Germinal center (tissue), 1 donor: Measurements from ENCODE around the gene GUCY1A2.

Source experiments
- DNase-seq: peaks from one replicate; pipeline ENCODE4 v3.0.0; 2012; ENCODE audit warnings: mixed read lengths, low spot score

Gene GUCY1A2

DNA sequence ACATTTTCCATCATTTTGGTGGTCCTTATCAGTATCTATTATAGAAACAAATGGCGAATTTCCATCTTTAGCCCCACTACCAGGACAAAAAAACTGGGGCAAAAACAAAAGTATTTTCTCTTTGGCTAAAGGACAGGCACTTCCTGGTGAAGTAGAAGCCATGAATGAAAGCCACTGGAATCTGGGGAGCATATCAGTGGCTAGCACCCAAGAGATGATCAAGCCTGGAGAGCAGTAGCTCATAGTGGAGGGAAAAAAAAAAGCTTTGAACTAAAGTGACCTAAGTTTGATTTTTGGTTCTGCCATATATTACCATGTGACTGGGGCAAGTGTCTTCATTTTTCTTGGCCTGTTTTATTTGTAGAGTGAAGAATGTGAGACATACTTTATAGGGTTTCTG is 272.3 kb downstream of the GUCY1A2 start:
- no peak for DNase-seq

DNA sequence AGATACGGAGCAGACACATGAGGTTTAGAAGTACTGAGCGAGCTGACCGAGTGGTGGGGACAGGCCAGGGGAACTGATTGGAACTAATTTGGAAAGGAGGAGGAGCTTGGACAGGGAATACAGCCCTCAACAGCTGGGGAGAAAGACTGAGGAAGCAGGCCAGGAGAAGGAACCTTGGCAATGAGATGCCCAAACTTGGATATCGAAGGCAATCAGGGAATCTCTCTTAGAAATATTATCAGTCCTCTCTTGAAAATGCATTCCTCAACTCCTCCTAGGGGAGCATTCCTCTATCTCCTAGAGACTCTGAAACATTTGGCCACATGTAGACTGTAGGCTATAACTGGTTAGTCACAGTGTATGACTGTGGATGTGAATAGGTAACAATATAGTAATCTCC is 284.6 kb downstream of the GUCY1A2 start:
- no peak for DNase-seq

DNA sequence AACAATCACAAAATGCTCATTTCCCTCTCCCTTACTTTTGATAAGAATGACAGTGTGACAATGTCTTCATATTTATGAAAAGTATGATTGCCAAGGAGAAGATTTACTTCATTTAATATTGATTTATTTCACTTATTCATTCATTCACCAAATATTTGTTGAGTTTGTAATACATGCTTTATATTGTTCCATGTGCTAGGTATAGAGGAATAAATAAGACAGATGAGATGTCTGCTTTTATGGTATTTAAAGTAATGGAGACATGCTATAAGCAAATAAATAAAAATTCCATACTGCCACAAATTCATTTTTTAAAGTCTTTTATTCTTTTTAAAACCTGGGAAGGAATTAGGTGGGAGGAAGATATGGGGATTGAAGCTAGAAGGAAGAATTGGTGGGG is 289.4 kb downstream of the GUCY1A2 start:
- no peak for DNase-seq

DNA sequence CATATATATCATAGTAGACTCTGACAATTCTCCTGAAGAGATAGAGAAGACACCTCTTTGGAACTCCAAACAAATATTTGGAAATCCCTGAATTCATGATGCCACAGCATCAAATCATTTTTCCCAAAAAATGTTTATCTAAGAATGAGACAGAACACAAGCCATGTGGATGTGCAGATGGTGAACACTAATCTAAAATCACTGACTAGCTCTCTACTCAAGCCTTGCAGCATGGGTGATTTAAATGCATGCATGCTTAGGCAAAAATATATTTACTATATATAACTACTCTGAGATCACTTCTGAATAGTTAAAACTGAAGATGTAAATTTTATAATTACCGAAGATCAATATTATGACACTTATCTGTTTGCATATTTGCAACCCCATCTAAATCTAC is 289.9 kb downstream of the GUCY1A2 start:
- no peak for DNase-seq

DNA sequence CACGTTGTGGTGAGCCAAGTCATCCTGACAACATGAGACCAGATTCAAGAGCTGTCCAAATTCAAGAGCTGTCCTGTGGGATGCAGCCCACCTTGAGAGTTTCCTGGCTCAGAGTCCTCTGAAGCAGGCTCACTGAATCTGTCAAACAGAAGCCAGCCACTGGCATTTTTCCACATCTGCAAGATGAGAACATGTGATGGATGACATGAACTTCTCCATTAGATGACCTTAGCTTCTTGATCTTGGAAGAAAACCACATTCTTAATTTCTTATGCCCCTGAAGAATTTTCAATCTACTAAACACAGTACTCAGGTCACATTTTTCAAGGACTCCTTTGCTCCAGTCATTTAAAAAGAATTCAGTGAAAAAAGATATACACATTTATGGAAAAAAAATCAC is 291.0 kb downstream of the GUCY1A2 start:
- DNase-seq: no peak

DNA sequence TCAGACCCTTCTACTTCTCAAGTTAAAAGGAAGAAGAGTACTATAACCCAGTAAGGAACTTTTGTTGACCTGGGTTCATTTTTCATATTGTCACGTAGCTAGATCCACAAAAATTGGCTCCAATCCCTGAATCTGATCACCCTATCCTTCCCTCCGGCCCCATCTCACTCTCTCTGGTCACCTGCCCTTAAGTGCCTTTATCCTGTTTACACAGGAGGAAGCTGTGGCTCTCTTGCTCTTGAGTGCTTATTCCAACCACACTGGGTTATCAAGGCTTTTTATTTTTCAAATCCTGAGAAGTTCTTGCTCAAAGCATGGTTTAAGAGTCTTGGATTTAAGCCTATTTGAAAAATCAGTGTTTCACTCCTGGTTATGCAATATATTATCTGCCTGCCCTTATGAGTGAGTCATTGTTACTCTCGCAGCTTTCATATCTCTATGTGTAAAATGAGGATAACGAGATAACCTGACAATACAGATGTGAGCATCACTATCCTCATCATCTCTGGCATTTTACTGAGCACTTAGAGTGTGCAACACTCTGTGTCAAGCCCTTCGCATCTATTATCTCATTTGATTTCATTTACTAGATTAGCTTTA is 293.9 kb downstream of the GUCY1A2 start:
- DNase-seq: no peak

DNA sequence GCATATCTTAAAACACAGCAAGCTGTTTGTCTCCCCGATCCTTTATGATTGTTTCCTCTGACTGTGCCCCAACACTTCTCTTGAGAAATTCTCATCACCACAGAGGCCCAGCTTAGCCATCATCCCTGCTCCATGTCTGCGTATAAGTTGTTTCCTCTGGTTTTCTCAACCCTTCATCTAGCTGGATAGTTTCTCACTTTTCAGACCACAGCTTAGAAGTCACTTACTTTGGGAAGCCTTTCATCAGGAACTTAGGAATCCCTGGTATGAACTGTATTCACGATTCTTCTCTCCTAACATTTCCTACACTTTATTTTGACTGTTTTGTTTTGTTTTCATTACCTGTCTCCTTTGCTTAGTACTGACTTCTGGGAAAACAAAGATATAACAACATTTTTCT is 295.2 kb downstream of the GUCY1A2 start:
- no peak for DNase-seq

DNA sequence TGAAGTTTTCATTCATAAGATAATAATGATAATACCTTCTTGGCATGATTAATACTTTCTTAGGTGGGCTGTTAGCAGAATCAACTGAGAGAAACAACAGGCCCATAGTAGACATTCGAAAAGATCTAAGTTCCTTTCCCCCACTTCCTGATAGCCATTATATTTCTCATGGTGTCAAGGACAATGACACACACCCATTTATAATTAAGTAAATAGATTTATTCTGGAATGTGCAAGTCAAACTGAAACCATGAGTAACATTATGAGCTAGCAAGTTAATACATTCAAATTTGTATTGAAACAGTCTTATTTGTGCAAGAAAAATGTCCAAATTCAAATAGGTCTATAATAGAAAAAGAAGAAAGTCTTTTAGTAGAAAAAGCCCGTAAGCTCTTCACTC is 301.1 kb downstream of the GUCY1A2 start:
- no peak for DNase-seq

DNA sequence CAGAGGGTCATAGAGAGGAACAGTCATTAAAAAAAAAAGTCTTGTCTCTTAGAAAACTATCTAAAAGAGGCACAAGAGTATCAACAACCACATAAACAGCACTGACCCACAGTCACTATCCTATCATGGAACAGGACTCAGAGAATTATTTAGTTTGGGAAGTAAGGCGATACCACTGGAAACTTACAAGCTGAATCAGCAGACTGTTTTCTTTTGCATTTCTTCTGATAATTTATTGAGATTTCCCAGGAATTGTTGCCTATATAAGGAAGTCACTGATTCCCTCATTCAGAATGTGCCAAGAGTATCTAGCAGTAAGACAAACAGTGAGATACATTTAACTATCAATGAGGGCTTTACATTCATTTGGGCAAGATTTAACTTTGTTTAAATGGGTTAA is 304.1 kb downstream of the GUCY1A2 start:
- DNase-seq: no peak

DNA sequence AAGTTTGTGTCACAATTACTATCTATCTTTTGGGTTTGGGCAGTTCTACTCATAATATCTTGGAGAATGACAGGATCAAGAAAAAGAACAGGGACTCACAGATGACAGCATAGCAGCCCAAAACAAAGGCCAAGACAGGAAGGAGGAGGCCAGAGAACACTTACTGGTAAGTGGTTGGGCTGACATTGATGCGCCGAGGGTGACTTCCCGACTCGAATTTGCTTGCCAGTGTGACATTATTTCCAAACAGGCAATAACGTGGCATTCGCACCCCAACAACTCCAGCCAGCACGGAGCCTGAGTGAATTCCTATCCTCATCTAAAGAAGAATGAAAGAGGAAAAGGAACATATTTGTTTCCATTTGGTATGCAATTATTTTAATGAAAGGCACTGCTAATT is 309.9 kb downstream of the GUCY1A2 start:
- DNase-seq: no peak

DNA sequence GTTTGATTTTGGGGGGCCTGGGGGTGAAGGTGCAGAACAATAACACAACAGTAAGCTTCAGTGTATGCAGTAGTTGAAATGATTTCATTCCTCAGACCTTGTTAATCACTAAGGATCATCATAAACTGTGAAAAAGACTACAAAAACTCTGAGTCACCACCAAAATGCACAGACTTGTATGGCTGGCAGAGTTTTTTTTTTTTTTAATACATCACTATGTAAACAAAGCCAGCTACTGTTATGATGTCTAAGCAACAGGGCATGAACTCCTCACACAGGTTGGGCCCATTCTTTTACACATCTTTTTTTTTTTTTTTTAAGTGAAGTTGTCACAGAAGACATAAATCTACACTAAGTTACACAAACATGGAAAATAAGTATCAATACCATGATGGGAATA is 311.9 kb downstream of the GUCY1A2 start:
- DNase-seq: no peak

DNA sequence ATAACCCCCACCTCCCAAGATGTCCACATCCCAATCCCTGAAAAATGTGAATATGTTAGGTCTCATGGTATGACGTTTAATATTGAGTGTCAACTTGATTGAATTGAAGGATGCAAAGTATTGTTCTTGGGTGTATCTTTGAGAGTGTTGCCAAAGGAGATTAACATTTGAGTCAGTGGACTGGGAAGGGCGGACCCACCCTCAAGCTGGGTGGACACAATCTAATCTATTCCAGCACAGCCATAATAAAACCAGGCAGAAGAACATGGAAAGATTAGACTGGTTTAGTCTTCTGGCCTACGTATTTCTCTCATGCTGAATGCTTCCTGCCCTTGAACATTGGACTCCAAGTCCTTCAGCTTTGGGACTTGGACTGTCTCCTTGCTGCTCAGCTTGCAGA is 315.5 kb downstream of the GUCY1A2 start:
- no peak for DNase-seq

DNA sequence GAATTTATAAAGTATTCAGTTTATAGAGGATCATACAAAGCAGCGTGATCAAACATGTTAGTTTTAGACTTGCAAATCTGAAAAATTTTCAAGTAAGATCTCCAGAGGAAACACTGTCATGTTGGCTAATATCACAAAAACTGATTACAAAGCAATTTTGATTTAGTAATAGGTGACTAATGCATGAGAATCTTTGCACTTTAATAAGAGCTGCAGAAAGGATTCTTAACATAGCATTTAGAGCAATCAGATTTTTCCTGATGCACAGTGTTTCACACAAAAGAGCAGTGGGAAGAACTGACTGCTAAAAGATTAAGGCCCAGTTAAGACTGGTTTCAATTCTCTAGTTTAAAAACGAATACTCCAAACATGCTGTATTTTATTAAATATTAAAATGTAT is 321.2 kb downstream of the GUCY1A2 start:
- DNase-seq: no peak

DNA sequence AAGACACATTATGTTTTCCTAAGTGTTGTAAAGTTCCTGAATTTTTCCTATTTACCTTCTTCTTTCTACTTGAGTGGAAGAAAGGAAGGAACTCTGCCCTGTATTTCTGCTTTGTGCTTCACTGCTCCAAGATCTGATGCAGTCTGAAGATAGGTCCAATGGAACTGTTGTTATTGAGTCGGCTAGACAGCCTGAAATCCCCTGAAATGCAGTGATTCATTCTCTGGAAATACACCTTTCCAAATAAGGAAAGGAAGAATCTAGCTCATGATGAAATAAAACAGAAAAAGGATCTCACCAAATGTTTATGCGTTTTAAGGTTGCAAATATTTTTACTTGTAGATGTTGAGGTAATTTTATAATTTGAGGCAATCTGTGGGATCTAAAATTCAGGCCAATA is 322.8 kb downstream of the GUCY1A2 start:
- DNase-seq: no peak

DNA sequence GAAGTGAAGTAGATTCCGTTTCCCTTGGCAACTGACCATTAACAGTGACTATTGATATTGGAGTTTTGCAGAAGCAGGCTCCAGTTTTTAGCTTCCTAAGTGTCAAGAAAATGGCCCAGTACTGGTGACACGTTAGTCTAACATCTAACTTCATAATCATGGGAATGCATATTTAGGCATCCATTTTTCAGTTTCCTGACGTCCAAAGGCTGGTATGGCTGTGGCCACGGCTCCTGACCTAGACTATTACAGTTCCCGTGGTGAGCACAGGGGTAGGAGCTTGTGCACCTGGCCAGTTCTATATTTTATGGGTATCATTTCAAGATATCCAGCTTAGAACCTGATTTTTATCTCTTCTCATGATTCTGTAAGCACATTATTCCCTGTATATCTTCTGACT is 323.8 kb downstream of the GUCY1A2 start:
- DNase-seq: no peak

DNA sequence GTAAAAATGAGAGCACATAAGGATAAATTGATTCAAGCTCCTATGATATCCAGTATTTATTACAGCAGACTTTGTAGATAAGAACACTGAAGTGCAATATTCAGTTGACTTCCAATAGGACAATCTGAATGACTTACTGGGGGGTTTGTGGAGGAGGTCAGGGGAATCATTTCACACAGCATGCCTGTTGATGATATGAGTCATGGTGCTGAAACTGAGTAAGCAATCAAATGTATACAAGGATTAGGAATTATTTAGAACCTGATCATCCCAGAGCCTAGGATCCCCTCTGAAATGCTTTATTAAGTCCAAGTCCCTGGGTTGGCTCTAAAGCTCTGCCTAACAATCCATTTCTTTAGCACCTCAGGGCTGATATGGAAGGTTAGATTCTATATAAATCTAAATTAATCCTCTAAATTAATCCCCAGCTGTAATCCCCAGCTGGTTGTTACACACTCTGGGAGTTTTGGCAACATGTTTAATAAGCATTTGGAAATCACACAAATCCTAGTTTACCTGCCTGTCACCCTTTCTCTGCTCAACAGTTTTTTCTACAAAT is 326.4 kb downstream of the GUCY1A2 start:
- no peak for DNase-seq

DNA sequence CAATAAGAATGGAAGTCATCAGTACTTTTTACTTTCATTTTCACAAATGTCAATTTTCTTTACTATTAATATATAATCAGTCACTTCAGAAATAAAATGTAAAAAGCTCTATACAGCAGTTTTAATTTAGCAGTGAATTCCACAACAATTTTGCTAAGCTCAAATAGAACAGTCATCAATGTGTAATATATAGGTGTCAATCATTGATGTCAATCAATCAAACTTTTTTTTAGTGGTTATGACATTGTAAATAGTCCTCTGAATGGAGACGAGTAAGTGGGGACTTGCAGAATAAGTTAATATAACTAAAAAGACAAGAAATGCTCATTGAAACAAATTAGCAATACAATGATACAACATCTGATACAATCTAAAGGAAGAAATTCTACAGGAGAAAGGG is 327.4 kb downstream of the GUCY1A2 start:
- DNase-seq: no peak

DNA sequence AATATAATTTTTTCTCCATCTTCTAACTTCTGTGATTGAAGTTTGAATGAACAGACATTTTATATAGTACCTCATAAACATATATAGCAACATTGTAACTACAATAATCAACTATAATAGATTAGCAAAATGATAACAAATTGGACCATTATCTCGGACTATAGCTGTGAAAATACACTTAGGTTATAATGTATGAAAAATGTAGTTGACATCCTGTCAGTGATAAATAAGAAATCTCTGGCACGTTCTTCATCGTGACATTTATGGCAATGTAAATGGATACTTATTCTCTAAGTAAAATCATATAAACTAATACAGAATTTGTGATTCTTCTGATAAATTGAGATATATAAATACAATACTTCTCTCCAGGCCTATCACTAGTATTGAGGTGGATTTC is 333.3 kb downstream of the GUCY1A2 start:
- no peak for DNase-seq

DNA sequence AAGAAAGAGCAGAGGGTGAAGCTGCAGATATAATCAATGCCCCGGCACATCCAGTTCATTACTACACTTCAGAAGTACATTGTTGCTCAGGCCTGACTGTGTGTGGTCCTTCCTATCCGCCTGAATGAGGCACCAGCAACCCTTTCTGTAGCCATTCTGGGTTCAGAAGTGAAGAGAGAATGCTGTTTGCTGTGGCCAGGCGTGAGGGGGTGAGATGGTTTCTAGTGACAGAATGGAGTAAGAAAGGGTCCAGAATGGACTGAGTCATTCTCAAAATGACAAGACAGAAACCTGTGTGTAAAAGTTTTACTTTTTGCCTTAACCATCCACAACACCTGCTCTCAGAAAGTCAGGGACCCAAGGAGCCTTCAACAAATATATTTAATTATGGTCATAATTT is 334.8 kb downstream of the GUCY1A2 start:
- no peak for DNase-seq

DNA sequence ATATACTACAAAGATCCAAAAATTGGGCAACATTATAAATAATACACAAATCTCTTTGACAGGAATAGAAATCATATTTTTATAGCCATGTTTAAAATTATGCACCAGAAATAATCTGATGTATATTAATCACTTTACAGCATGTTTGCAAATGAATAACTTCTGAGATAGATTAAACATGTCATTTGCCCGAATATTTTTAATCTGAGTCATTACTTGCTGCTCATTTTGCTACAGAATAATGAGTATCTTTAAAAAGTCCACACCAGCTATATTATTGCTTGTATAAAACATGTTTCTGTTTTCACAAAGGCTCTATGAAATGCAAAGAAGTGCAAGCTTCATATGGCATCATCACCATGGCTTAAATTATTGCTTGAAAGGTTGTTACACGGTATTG is 336.8 kb downstream of the GUCY1A2 start:
- DNase-seq: no peak

DNA sequence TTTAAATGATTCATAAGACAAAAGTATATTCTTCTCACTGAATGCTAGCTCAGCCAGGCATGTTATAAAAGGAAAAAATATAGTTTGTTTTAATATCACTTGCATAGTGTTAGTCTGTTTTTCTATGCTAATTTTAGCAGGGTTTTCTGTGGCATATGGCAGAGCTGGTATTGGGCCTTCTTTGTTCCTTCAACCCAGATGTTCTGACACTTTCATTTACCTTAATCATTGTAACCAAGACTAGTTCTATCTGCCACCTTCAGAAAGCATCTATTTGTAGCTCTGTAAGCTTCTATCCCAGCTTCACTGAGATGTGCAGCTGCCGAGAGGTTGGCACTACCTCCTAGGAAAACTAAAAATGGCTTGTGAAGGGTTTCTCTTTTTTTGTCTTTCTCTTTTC is 338.7 kb downstream of the GUCY1A2 start:
- no peak for DNase-seq

DNA sequence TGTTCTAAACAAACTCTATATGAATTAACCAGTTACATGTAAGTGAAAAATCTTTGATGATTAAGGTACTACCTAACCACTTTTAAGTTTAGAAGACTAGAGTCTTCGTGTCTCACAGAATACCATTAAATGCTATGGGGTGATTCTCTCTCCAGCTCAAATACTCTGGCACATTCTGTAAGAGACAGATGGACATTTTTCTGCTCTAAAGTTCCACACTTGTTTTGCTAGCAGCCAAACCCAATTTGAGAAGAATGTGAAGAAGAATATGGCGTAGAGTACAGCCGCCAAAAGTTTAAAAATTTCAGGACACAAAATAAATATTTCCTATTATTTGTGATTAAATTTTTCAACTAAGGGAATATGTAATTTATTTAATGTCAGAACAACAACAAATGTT is 339.1 kb downstream of the GUCY1A2 start:
- DNase-seq: no peak

DNA sequence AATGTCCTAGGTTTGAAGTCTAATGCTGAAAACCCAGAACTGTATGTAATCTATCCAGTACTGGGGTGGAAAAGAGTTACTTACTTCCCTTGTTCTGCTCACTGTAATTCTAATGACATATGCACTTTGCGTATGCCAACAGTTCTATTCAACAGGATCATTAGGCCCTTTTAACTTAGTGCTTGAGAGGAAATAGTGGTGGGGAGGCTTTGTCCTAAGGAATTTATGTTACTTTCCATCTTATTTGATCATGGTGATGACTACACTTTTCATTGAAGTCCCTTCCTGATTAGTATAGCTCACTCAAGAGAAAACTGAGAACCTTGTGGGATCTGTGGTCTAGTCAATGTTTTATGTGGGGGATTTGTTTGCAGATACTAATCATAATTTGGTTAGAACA is 348.2 kb downstream of the GUCY1A2 start:
- no peak for DNase-seq

DNA sequence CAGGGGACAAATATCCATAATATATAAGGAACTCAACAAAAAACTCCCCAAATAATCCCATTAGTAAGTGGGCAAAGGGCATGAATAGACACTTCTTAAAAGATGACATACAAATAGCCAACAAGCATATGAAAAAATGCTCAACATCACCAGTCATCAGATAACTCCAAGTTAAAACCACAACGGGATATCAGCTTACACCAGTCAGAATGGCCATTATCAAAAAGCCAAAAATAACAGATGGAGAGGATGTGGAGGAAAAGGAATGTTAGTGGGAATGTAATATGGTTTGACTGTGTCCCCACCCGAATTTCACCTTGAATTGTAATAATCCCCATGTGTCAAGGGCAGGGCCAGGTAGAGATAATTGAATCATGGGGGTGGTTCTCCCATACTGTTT is 350.1 kb downstream of the GUCY1A2 start:
- no peak for DNase-seq

DNA sequence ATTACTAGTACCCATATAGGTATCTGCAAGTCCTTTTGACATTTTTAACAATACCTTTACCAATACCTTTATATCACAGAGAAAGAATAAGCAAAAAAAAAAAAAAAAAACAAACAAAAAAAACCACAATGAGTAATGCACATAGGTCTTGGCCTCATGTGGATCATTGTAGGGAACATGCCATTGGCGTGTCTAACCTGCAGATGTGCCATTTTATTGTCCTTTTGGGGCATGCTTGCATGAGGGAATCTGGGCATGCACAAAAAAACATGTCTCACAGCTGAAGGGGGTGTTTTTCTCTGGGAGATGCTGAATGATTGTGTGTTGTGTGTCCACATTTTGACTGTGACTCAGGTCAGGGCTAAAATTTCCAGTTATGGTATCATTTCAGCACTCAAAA is 361.6 kb downstream of the GUCY1A2 start:
- no peak for DNase-seq
